ENCODE measurements around the gene INIP. TPM values are rescaled to one million over a fixed set of nuclear protein-coding genes. Genes with fewer than 3 reads are reported as not detected.
A peak's percentile ranks its signal among the peaks of the same experiment; 100 is the strongest.

Gene INIP
- total and polyA plus RNA-seq, 2 experiments from 2014 or later = 13.1 to 18.9 TPM

DNA sequence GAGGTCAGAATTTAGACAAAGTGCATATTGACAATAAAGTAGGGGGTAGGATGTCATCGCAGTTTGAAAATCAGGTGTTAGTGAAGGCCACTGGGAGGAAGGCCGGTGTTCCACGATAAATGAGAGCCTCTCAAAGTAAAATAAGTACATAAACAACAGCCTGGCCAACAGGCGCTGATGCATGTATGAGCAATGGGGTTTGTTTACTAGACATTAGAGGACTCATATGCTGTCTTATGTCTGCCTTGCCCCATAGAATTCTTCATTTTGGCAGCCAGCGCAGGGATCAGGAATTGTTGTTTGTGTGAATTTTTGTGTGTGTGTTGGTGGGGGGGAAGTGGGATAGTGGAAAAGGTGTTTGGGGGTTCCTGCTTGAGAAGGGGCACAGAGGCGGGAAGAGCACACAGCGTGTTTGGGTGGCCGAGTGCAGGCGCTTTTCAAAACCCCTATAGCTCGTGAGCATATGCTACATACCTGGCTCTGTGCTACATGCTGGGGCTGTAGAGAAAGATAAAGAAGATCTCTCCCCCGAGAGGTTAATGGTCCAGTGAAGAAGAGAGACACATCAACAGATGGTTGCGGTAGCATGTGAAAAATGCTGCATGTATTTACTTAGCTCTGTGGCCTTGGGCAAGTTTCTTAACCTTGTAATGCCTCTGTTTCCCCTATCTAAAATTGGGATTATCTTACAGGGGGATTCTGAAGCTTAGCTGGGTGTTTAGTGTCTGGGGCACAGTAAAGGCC, 44.2 kb upstream of the INIP start:
- Histone ChIP-seq H3K36me3 (no peaks in the 10 kb centered on the region), H3K27me3 (no peaks in the 10 kb centered on the region), H3K4me3 (no peak overlapping the region), H3K27ac (no peak overlapping the region), H3K9me3 (ENCODE audit: low read depth) (no peaks in the 10 kb centered on the region), H3K4me1 (ENCODE audit: low read depth) (no peaks in the 10 kb centered on the region)
- TF ChIP-seq, protein P1, sequence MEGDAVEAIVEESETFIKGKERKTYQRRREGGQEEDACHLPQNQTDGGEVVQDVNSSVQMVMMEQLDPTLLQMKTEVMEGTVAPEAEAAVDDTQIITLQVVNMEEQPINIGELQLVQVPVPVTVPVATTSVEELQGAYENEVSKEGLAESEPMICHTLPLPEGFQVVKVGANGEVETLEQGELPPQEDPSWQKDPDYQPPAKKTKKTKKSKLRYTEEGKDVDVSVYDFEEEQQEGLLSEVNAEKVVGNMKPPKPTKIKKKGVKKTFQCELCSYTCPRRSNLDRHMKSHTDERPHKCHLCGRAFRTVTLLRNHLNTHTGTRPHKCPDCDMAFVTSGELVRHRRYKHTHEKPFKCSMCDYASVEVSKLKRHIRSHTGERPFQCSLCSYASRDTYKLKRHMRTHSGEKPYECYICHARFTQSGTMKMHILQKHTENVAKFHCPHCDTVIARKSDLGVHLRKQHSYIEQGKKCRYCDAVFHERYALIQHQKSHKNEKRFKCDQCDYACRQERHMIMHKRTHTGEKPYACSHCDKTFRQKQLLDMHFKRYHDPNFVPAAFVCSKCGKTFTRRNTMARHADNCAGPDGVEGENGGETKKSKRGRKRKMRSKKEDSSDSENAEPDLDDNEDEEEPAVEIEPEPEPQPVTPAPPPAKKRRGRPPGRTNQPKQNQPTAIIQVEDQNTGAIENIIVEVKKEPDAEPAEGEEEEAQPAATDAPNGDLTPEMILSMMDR (IDR thresholded peaks at IDR 0.05; ENCODE audit: low read depth, low read length) = no peak
- no peak for DNase-seq (ENCODE audit: low read depth in 1 of 2, low spot score in 1 of 2)

- no peak overlapping the region for H3K4me3 ChIP-seq
- TF ChIP-seq, protein P1 (IDR thresholded peaks at IDR 0.05; ENCODE audit: low read depth, low read length) = no peak
- no peaks in the 10 kb centered on the region for H3K27me3 ChIP-seq
- H3K9me3 ChIP-seq (ENCODE audit: low read depth) = no peaks in the 10 kb centered on the region
- no peaks in the 10 kb centered on the region for H3K36me3 ChIP-seq
- no peak for DNase-seq (ENCODE audit: low read depth in 1 of 2, low spot score in 1 of 2)
- no peak overlapping the region for H3K27ac ChIP-seq
- no peaks in the 10 kb centered on the region for H3K4me1 ChIP-seq (ENCODE audit: low read depth)
Observed at GRCh38 chr9:112760821-112761220, 42.9 kb upstream of the INIP start.

- no peak for DNase-seq (ENCODE audit: low read depth in 1 of 2, low spot score in 1 of 2)
- H3K27ac ChIP-seq = no peak overlapping the region
- TF ChIP-seq, protein P1 (IDR thresholded peaks at IDR 0.05; ENCODE audit: low read depth, low read length) = no peak
Observed at GRCh38 chr9:112757940-112758339, 40.0 kb upstream of the INIP start.

GRCh38 chr9:112757282-112757883, 39.5 kb upstream of the INIP start:
- H3K4me3 ChIP-seq = no peak overlapping the region
- TF ChIP-seq, protein P1 (IDR thresholded peaks at IDR 0.05; ENCODE audit: low read depth, low read length) = no peak
- H3K27ac ChIP-seq = no peak overlapping the region
- no peaks in the 10 kb centered on the region for H3K9me3 ChIP-seq (ENCODE audit: low read depth)
- no peaks in the 10 kb centered on the region for H3K36me3 ChIP-seq
- H3K4me1 ChIP-seq (ENCODE audit: low read depth) = no peaks in the 10 kb centered on the region
- no peaks in the 10 kb centered on the region for H3K27me3 ChIP-seq
- DNase-seq (ENCODE audit: low read depth in 1 of 2, low spot score in 1 of 2) = peak in 1 of 2 donors; percentile 86

More at GRCh38 chr9:112757940-112758339, 40.0 kb upstream of the INIP start:
- no peaks in the 10 kb centered on the region for H3K36me3 ChIP-seq
- no peaks in the 10 kb centered on the region for H3K27me3 ChIP-seq
- no peaks in the 10 kb centered on the region for H3K4me1 ChIP-seq (ENCODE audit: low read depth)
- no peak overlapping the region for H3K4me3 ChIP-seq
- H3K9me3 ChIP-seq (ENCODE audit: low read depth) = no peaks in the 10 kb centered on the region

DNA sequence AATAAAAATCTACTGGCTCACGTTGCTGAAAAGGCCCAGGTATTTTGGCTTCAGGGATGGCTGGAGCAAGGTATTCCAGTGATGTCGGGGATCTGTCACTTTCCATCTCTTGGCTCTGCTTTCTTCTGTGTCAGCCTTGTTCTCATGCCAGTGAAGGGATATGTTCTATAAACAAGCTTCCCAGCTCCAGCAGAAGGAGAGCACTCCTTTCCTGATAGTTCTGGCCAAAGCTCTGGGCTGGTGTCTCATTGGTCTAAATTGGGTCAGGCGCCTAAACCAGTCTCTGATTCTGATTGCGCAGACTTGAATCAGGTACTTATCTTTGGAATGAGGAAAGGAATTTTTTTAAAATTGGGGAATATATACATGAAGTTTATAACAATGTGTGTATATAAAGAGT, 37.8 kb upstream of the INIP start:
- Histone ChIP-seq H3K4me1 (ENCODE audit: low read depth) (no peaks in the 10 kb centered on the region), H3K4me3 (no peak overlapping the region), H3K27ac (no peak overlapping the region), H3K27me3 (no peaks in the 10 kb centered on the region), H3K36me3 (no peaks in the 10 kb centered on the region), H3K9me3 (ENCODE audit: low read depth) (no peaks in the 10 kb centered on the region)
- peak in 1 of 2 donors; percentile 41 for DNase-seq (ENCODE audit: low read depth in 1 of 2, low spot score in 1 of 2)
- TF ChIP-seq, protein P1 (IDR thresholded peaks at IDR 0.05; ENCODE audit: low read depth, low read length) = no peak
